H1 (cell line): ENCODE results near the gene SLC16A11. TPM values are rescaled to one million over a fixed set of nuclear protein-coding genes. Genes with fewer than 3 reads are reported as not detected.

Source experiments
- CTCF ChIA-PET: fragments of 300-600 bp; sonication (Branson Sonifier 250); formaldehyde crosslinking; loops from one replicate; lab custom pipeline; 2021; ENCODE audit not compliant: partially characterized antibody; lab: Charles Lee
- POLR2A ChIA-PET: fragments of 300-600 bp; sonication (Branson Sonifier 250); formaldehyde crosslinking; loops from one replicate; lab custom pipeline; 2021; ENCODE audit warnings: inconsistent platforms; ENCODE audit not compliant: partially characterized antibody; lab: Charles Lee
- DNase-seq, 2 experiments: peaks; one replicate each; pipeline versions ENCODE4 v3.0.0 to v3.0.0-alpha.2; 2010 to 2022; ENCODE audit warnings: low spot score in 2 of 2, low read depth in 1 of 2, mixed read lengths in 1 of 2
- FAIRE-seq: peaks from 2 replicates; lab custom pipeline; 2011; peaks lifted over from hg19 to GRCh38; lab: Jason Lieb, UNC
- H2AFZ ChIP-seq: 2 replicates; pipeline ENCODE4 v1.8.1; 2012; ENCODE audit warnings: low read length, inconsistent platforms
- H2AK5ac ChIP-seq: 2 replicates; pipeline ENCODE4 v1.6.1; 2013; ENCODE audit warnings: low read depth, low read length
- H2BK120ac ChIP-seq: replicated peaks from 2 replicates; pipeline ENCODE3; 2013; ENCODE audit warnings: low read depth, low read length, inconsistent platforms
- H2BK12ac ChIP-seq: 2 replicates; pipeline ENCODE4 v1.6.1; 2013; ENCODE audit warnings: low read depth, low read length
- H2BK15ac ChIP-seq: 2 replicates; pipeline ENCODE4 v1.6.1; 2013; ENCODE audit warnings: low read length
- H2BK20ac ChIP-seq: 2 replicates; pipeline ENCODE4 v1.6.1; 2013; ENCODE audit warnings: low read length
- H2BK5ac ChIP-seq: 2 replicates; pipeline ENCODE4 v1.6.1; 2013; ENCODE audit warnings: low read depth, low read length
- H3K14ac ChIP-seq: 2 replicates; pipeline ENCODE4 v1.6.1; 2013; ENCODE audit warnings: inconsistent platforms; ENCODE audit not compliant: insufficient read length
- H3K18ac ChIP-seq: 2 replicates; pipeline ENCODE4 v1.6.1; 2013; ENCODE audit warnings: low read length; ENCODE audit errors: extremely low read depth
- H3K23ac ChIP-seq: 2 replicates; pipeline ENCODE4 v1.6.1; 2013; ENCODE audit warnings: inconsistent platforms; ENCODE audit not compliant: insufficient read length
- H3K23me2 ChIP-seq: 2 replicates; pipeline ENCODE4 v1.6.1; 2013; ENCODE audit warnings: low read depth, low read length
- H3K27ac ChIP-seq: 2 replicates; pipeline ENCODE4 v1.6.1; 2011; ENCODE audit warnings: low read depth, low read length, inconsistent platforms
- H3K27me3 ChIP-seq, 4 experiments: replicated peaks in 1 of 4; 1 replicate in 1 of 4; 2 replicates in 3 of 4; pipeline versions ENCODE4 v1.6.1 to v1.8.1; 2011 to 2013; ENCODE audit warnings: low read length in 3 of 4, mild to moderate bottlenecking in 3 of 4, inconsistent platforms in 2 of 4, mixed read lengths in 2 of 4, moderate library complexity in 1 of 4; ENCODE audit not compliant: control insufficient read depth in 3 of 4, insufficient read depth in 3 of 4; ENCODE audit errors: extremely low read depth in 1 of 4
- H3K36me3 ChIP-seq, 4 experiments: 2 replicates each; pipeline versions ENCODE4 v1.6.1 to v1.8.1; 2011 to 2013; ENCODE audit warnings: mild to moderate bottlenecking in 4 of 4, low read length in 3 of 4, moderate library complexity in 2 of 4, control low read depth in 1 of 4, inconsistent platforms in 1 of 4; ENCODE audit not compliant: insufficient read depth in 4 of 4, control insufficient read depth in 2 of 4
- H3K4ac ChIP-seq: replicated peaks from 2 replicates; pipeline ENCODE3; 2013; ENCODE audit warnings: low read length, low read depth, mixed read lengths, inconsistent platforms; ENCODE audit not compliant: insufficient read length
- H3K4me1 ChIP-seq, 4 experiments: replicated peaks in 1 of 4; 1 replicate in 1 of 4; 2 replicates in 3 of 4; pipeline versions ENCODE4 v1.6.1 to v1.8.1; 2011 to 2013; ENCODE audit warnings: low read length in 3 of 4, inconsistent platforms in 2 of 4, mixed read lengths in 1 of 4; ENCODE audit not compliant: insufficient read depth in 4 of 4, control insufficient read depth in 3 of 4
- H3K4me2 ChIP-seq, 2 experiments: 2 replicates each; pipeline versions ENCODE4 v1.6.1 to v1.8.1; 2011 to 2013; ENCODE audit warnings: low read depth in 2 of 2, low read length in 2 of 2, control low read depth in 1 of 2, inconsistent platforms in 1 of 2, mild to moderate bottlenecking in 1 of 2; ENCODE audit not compliant: insufficient read depth in 1 of 2
- H3K4me3 ChIP-seq, 4 experiments: fragments of 200-600, 300-600 bp in 1 of 4; sonication (generic), shearing (Covaris generic), sonication (Bioruptor Twin) in 1 of 4; 2 replicates each; pipeline versions ENCODE4 v1.5.1 to v1.8.1; 2011 to 2016; ENCODE audit warnings: low read length in 4 of 4, low read depth in 3 of 4, control low read depth in 2 of 4, inconsistent platforms in 2 of 4, mild to moderate bottlenecking in 2 of 4, mixed read lengths in 1 of 4, moderate library complexity in 1 of 4; ENCODE audit not compliant: insufficient read depth in 2 of 4; ENCODE audit errors: extremely low read depth in 1 of 4
- H3K56ac ChIP-seq: replicated peaks from 2 replicates; pipeline ENCODE3; 2013; ENCODE audit warnings: low read depth, mild to moderate bottlenecking, mixed read lengths, low read length, inconsistent platforms; ENCODE audit not compliant: insufficient read length
- H3K79me1 ChIP-seq: 2 replicates; pipeline ENCODE4 v1.6.1; 2013; ENCODE audit warnings: low read depth, low read length, control low read depth
- H3K79me2 ChIP-seq, 2 experiments: 2 replicates each; pipeline versions ENCODE4 v1.6.1 to v1.8.1; 2012 to 2013; ENCODE audit warnings: low read length in 2 of 2, mild to moderate bottlenecking in 2 of 2, inconsistent platforms in 1 of 2; ENCODE audit not compliant: insufficient read depth in 2 of 2, control insufficient read depth in 1 of 2
- H3K9ac ChIP-seq, 4 experiments: replicated peaks in 1 of 4; 1 replicate in 1 of 4; 2 replicates in 3 of 4; pipeline versions ENCODE4 v1.6.1 to v1.8.1; 2011 to 2013; ENCODE audit warnings: low read depth in 3 of 4, low read length in 3 of 4, control low read depth in 2 of 4, mild to moderate bottlenecking in 2 of 4, moderate library complexity in 2 of 4, inconsistent platforms in 1 of 4; ENCODE audit errors: extremely low read depth in 1 of 4
- H3K9me3 ChIP-seq, 2 experiments: 2 replicates each; pipeline versions ENCODE4 v1.6.1 to v1.8.1; 2012 to 2013; ENCODE audit warnings: mild to moderate bottlenecking in 2 of 2, moderate library complexity in 2 of 2, control low read depth in 1 of 2, inconsistent platforms in 1 of 2, low read depth in 1 of 2, low read length in 1 of 2, mixed read lengths in 1 of 2; ENCODE audit not compliant: insufficient read depth in 2 of 2
- H4K20me1 ChIP-seq, 2 experiments: replicated peaks in 1 of 2; 2 replicates each; pipeline versions ENCODE3 to v1.8.1; 2011 to 2013; ENCODE audit warnings: inconsistent platforms in 2 of 2, low read length in 2 of 2, mild to moderate bottlenecking in 1 of 2; ENCODE audit not compliant: insufficient read depth in 2 of 2, control insufficient read depth in 1 of 2
- H4K5ac ChIP-seq: 2 replicates; pipeline ENCODE4 v1.6.1; 2013; ENCODE audit warnings: low read length, low read depth, mixed read lengths, inconsistent platforms; ENCODE audit not compliant: insufficient read length
- H4K8ac ChIP-seq: 2 replicates; pipeline ENCODE4 v1.8.0; 2013; ENCODE audit warnings: mild to moderate bottlenecking, moderate library complexity, low read length, inconsistent platforms; ENCODE audit not compliant: insufficient read depth; ENCODE audit errors: extremely low read depth
- H4K91ac ChIP-seq: replicated peaks from 2 replicates; pipeline ENCODE3; 2013; ENCODE audit warnings: low read length, mixed read lengths, inconsistent platforms; ENCODE audit not compliant: insufficient read length
- CTBP2 ChIP-seq: IDR thresholded peaks from 2 replicates; pipeline ENCODE4 v1.7.0; 2011; ENCODE audit warnings: borderline replicate concordance, mild to moderate bottlenecking, moderate library complexity, mixed read lengths, low read length; ENCODE audit not compliant: insufficient read depth, insufficient read length
- EP300 ChIP-seq, 2 experiments: IDR thresholded peaks; 1 replicate in 1 of 2; 2 replicates in 1 of 2; pipeline ENCODE4 v1.6.1; 2011 to 2012; ENCODE audit warnings: low read depth in 2 of 2, low read length in 2 of 2, mild to moderate bottlenecking in 2 of 2, borderline replicate concordance in 1 of 2, inconsistent platforms in 1 of 2, moderate library complexity in 1 of 2
- GABPA ChIP-seq: IDR thresholded peaks from 2 replicates; pipeline ENCODE4 v1.6.1; 2011; ENCODE audit warnings: mild to moderate bottlenecking, low read length, moderate library complexity, borderline replicate concordance; ENCODE audit not compliant: insufficient read depth
- NRF1 ChIP-seq: IDR thresholded peaks from 2 replicates; pipeline ENCODE4 v1.6.1; 2011; ENCODE audit warnings: mild to moderate bottlenecking, low read depth, low read length, improper control_type of control experiment
- TBP ChIP-seq: IDR thresholded peaks from 2 replicates; pipeline ENCODE4 v1.6.1; 2011; ENCODE audit warnings: low read depth, low read length, improper control_type of control experiment
- WGBS, 2 experiments: shearing (Covaris generic) in 1 of 2; methylation state at CpG; one replicate each; pipeline versions ENCODE4 v1.1.6 to v1.1.7; 2013 to 2015; ENCODE audit warnings: low lambda C conversion rate in 2 of 2, mixed read lengths in 2 of 2, inconsistent platforms in 1 of 2, low coverage in 1 of 2, missing lambda C conversion rate in 1 of 2; ENCODE audit not compliant: insufficient replicate concordance in 2 of 2, insufficient coverage in 1 of 2, insufficient read length in 1 of 2; ENCODE audit errors: extremely low coverage in 1 of 2, missing lambda C conversion rate in 1 of 2; 5-methylcytosine and 5-hydroxymethylcytosine counted together
- polyA plus RNA-seq, 7 experiments: library from polyadenylated mRNA; depleted of rRNA in 3 of 7; stranded (reverse) in 5 of 7; unstranded in 2 of 7; fragments of >200 nt in 5 of 7; fragments of 200-250 nt in 2 of 7; gene quantifications; 1 replicate in 5 of 7; 2 replicates in 1 of 7; 4 replicates in 1 of 7; pipeline versions ENCODE4 v1.2.1 to v1.2.3, GENCODE V29; 2011 to 2013; ENCODE audit warnings: missing spikeins in 2 of 7, mixed read lengths in 2 of 7
- total RNA-seq: library from RNA; stranded (reverse); fragmentation: NEBNext Ultra II Directional; extraction: Animal tissue kit (Norgen Biotek cat#: 25700); gene quantifications from 2 replicates; pipeline ENCODE4 v1.2.1, GENCODE V29; 2021

SLC16A11 gene
- total and polyA plus RNA-seq, 2 of the 8 experiments (the other 6 are each of a cell fraction or from before 2014, with no cell fraction given), result 0.35 to 0.39 TPM

DNA sequence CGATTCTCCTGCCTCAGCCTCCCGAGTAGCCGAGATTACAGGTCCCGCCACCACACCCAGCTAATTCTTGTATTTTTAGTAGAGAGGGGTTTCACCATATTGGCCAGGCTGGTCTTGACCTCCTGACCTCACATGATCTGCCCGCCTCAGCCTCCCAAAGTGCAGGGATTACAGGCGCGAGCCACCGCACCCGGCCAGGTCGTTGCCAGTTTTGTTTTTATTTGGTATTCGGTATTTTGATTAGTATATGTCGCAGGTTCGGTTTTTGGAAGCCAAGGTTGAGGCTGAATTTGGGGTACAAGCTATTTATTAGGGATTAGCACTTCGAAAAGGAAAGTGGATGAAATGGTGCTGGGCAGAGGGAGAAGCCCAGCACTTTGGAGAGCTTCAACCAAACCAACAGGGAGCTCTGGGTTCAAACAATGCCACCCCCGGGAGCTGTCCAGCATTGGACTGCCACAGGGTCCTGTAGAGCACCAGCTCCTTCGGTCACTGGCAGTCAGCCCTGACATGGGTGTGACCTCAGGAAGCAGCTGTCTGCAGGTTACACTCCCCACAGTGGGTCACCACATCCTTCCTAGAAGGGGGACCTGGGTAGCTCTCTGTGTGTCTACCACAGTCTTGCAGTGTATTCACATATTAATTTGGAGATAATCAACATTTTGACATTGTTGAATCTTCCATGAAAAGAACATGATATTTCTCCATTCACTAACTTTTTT is 37.6 kb upstream of the SLC16A11 start:
- Histone ChIP-seq H2AK5ac (no peak overlapping the region), H3K23me2 (no peaks in the 10 kb centered on the region), H2BK5ac (no peak overlapping the region), H2BK20ac (no peak overlapping the region), H3K14ac (no peak overlapping the region), H4K8ac (no peak overlapping the region), H3K4ac (no peak overlapping the region), H3K27me3 (no peaks in the 10 kb centered on the region), H3K79me2 (no peaks in the 10 kb centered on the region), H3K56ac (no peak overlapping the region), H2BK15ac (no peak overlapping the region), H3K4me3 (no peak overlapping the region), H3K27ac (no peak overlapping the region), H3K4me1 (no peaks in the 10 kb centered on the region), H3K23ac (no peak overlapping the region), H3K18ac (no peak overlapping the region), H4K91ac (no peak overlapping the region), H2AFZ (no peak overlapping the region), H4K20me1 (no peaks in the 10 kb centered on the region), H3K36me3 (no peaks in the 10 kb centered on the region), H3K9ac (no peak overlapping the region), H4K5ac (no peak overlapping the region), H2BK120ac (no peak overlapping the region), H3K4me2 (no peak overlapping the region), H2BK12ac (no peak overlapping the region), H3K9me3 (no peaks in the 10 kb centered on the region), H3K79me1 (no peaks in the 10 kb centered on the region)
- TF ChIP-seq EP300 (IDR thresholded peaks at IDR 0.05; ENCODE audit: borderline replicate concordance in 1 of 2, low read depth in 2 of 2, low read length in 2 of 2) (no peak), TBP (no peak), GABPA (no peak), CTBP2 (no peak), NRF1 (no peak)
- FAIRE-seq (no peak), DNase-seq (no peak)
- WGBS, 2 experiments, result 92% methylated on average over 16 of the region's 16 CpGs; no CpG with 5 or more reads in 1 of the 2 experiments
- ChIA-PET POLR2A (interaction anchor here (1.6 kb wide), 1 partner anchor 11 kb away, joined by 5 read pairs; no protein-coding TSS in a partner anchor), CTCF (interaction anchor here (0.6 to 1.4 kb wide), 6 partner anchors 11 to 628 kb away, joined by 3 to 5 read pairs (median 3); no protein-coding TSS in a partner anchor)
